Stimulated activated CD8-positive, alpha-beta memory T cell treated with anti-CD3 and anti-CD28 coated beads, Interleukin-15, amount 100 ng/mL, for 4 hours (primary cell): ENCODE results near the gene TXNDC5.
"Not testable (repeated sequence)": the region's sequence is repeated elsewhere in the genome, so short reads cannot be mapped to it uniquely, and the experiment has no call there.

Experiments used
- DNase-seq, 2 donors: peaks; one replicate each; pipeline ENCODE4 v3.0.0-alpha.2; 2020; ENCODE audit warnings: low read depth in 2 of 2

TXNDC5 gene

GRCh38 chr6:7895125-7895423 lies 15.5 kb downstream of the TXNDC5 start:
- no peak for DNase-seq

- no peak for DNase-seq
These were observed 16.1 kb downstream of the TXNDC5 start for GRCh38 chr6:7894262-7895124.

- DNase-seq = no peak
These were observed 17.2 kb downstream of the TXNDC5 start for GRCh38 chr6:7893342-7893741.

GRCh38 chr6:7892367-7892766 lies 18.2 kb downstream of the TXNDC5 start:
- not testable (repeated sequence) for DNase-seq

GRCh38 chr6:7891078-7891872 lies 19.3 kb downstream of the TXNDC5 start:
- DNase-seq = no peak

- no peak for DNase-seq
These were observed 21.8 kb downstream of the TXNDC5 start for GRCh38 chr6:7888587-7889357.

- DNase-seq = no peak
These were observed 23.2 kb downstream of the TXNDC5 start for GRCh38 chr6:7887278-7887991.

GRCh38 chr6:7886132-7886531 lies 24.5 kb downstream of the TXNDC5 start:
- DNase-seq = no peak

- no peak for DNase-seq
These were observed 27.2 kb downstream of the TXNDC5 start for GRCh38 chr6:7883381-7883780.

- DNase-seq = no peak
These were observed 27.9 kb downstream of the TXNDC5 start for GRCh38 chr6:7882505-7883257.

GRCh38 chr6:7881765-7882500 lies 28.7 kb downstream of the TXNDC5 start:
- no peak for DNase-seq

GRCh38 chr6:7880718-7881107 lies 29.9 kb downstream of the TXNDC5 start:
- DNase-seq = no peak

GRCh38 chr6:7879980-7880717 lies 30.4 kb downstream of the TXNDC5 start:
- DNase-seq = no peak

GRCh38 chr6:7879579-7879978 lies 31.0 kb downstream of the TXNDC5 start:
- DNase-seq = no peak

- DNase-seq = no peak
These were observed 31.5 kb downstream of the TXNDC5 start for GRCh38 chr6:7879043-7879442.

- no peak for DNase-seq
These were observed 32.1 kb downstream of the TXNDC5 start for GRCh38 chr6:7878401-7878964.

GRCh38 chr6:7868926-7869325 lies 41.7 kb downstream of the TXNDC5 start:
- DNase-seq = no peak

- DNase-seq = no peak
These were observed 44.1 kb downstream of the TXNDC5 start for GRCh38 chr6:7866526-7866925.

GRCh38 chr6:7865781-7866180 lies 44.8 kb downstream of the TXNDC5 start:
- DNase-seq = no peak
